ENCODE data around the gene SLC2A6. TPM values are rescaled to one million over a fixed set of nuclear protein-coding genes. Genes with fewer than 3 reads are reported as not detected.

Gene SLC2A6
- total RNA-seq, 6 donors from 2014 or later, result 5.2 to 17.2 (median 7.5) TPM

- Histone ChIP-seq H3K27me3 (peaks cover 0 to 3% (median 0%) of the 10 kb centered on the region in 4 donors), H3K27ac (no peak overlapping the region), H3K4me3 (no peak overlapping the region), H3K4me1 (peaks cover 0 to 8% (median 2%) of the 10 kb centered on the region in 4 donors), H3K36me3 (no peaks in the 10 kb centered on the region), H3K9me3 (no peaks in the 10 kb centered on the region)
- TF ChIP-seq POLR2AphosphoS5 (IDR thresholded peaks at IDR 0.05) (no peak), CTCF (IDR thresholded peaks at IDR 0.05) (no peak), EP300 (IDR thresholded peaks at IDR 0.05) (no peak), POLR2A (IDR thresholded peaks at IDR 0.05) (no peak)
- ATAC-seq (ENCODE audit: low FRiP score in 2 of 2) (no peak), DNase-seq (peak in 1 of 2 donors; percentile 53)
- WGBS, 2 donors, result 85 to 93% methylated on average over 8 to 27 of the region's 27 CpGs
Measured at GRCh38 chr9:133518706-133519449, 40.0 kb upstream of the SLC2A6 start.

- Histone ChIP-seq H3K4me3 (no peak overlapping the region), H3K27ac (no peak overlapping the region), H3K36me3 (no peaks in the 10 kb centered on the region), H3K9me3 (no peaks in the 10 kb centered on the region), H3K27me3 (peaks cover 0 to 3% (median 0%) of the 10 kb centered on the region in 4 donors), H3K4me1 (peaks cover 4 to 10% (median 5%) of the 10 kb centered on the region in 4 donors)
- ATAC-seq (ENCODE audit: low FRiP score in 2 of 2) (no peak), DNase-seq (no peak)
- WGBS, 2 donors, result 81 to 100% methylated on average over 1 to 5 of the region's 5 CpGs
- TF ChIP-seq POLR2A (IDR thresholded peaks at IDR 0.05), result no peak
- no peak for TF ChIP-seq EP300 (IDR thresholded peaks at IDR 0.05)
- no peak for TF ChIP-seq CTCF (IDR thresholded peaks at IDR 0.05)
- TF ChIP-seq POLR2AphosphoS5 (IDR thresholded peaks at IDR 0.05), result no peak
Measured at GRCh38 chr9:133518200-133518599, 39.3 kb upstream of the SLC2A6 start.

- H3K36me3 ChIP-seq, result no peaks in the 10 kb centered on the region
- peaks cover 4 to 10% (median 5%) of the 10 kb centered on the region in 4 donors for H3K4me1 ChIP-seq
- DNase-seq, result peak in 1 of 2 donors; percentile 67
- TF ChIP-seq POLR2A (IDR thresholded peaks at IDR 0.05), result no peak
- no peak for TF ChIP-seq CTCF (IDR thresholded peaks at IDR 0.05)
- TF ChIP-seq POLR2AphosphoS5 (IDR thresholded peaks at IDR 0.05), result no peak
- no peak for TF ChIP-seq EP300 (IDR thresholded peaks at IDR 0.05)
- no peak for ATAC-seq (ENCODE audit: low FRiP score in 2 of 2)
- no peaks in the 10 kb centered on the region for H3K9me3 ChIP-seq
- peaks cover 0 to 3% (median 0%) of the 10 kb centered on the region in 4 donors for H3K27me3 ChIP-seq
- no peak overlapping the region for H3K27ac ChIP-seq
- no peak overlapping the region for H3K4me3 ChIP-seq
- WGBS, 2 donors, result 80 to 82% methylated on average over 2 to 8 of the region's 8 CpGs
Measured at GRCh38 chr9:133517711-133518110, 38.8 kb upstream of the SLC2A6 start.

GRCh38 chr9:133516961-133517350 lies 38.1 kb upstream of the SLC2A6 start:
- H3K4me3 ChIP-seq, result no peak overlapping the region
- TF ChIP-seq CTCF (IDR thresholded peaks at IDR 0.05) (no peak), EP300 (IDR thresholded peaks at IDR 0.05) (no peak), POLR2A (IDR thresholded peaks at IDR 0.05) (no peak), POLR2AphosphoS5 (IDR thresholded peaks at IDR 0.05) (no peak)
- no peak for ATAC-seq (ENCODE audit: low FRiP score in 2 of 2)
- 90 to 92% methylated on average over 9 of the region's 9 CpGs for WGBS, 2 donors
- H3K9me3 ChIP-seq, result no peaks in the 10 kb centered on the region
- DNase-seq, result no peak
- peaks cover 4 to 10% (median 5%) of the 10 kb centered on the region in 4 donors for H3K4me1 ChIP-seq
- no peaks in the 10 kb centered on the region for H3K36me3 ChIP-seq
- peaks cover 0 to 3% (median 0%) of the 10 kb centered on the region in 4 donors for H3K27me3 ChIP-seq
- no peak overlapping the region for H3K27ac ChIP-seq
